ENCODE measurements around the gene ADGRV1. TPM values are rescaled to one million over a fixed set of nuclear protein-coding genes. Genes with fewer than 3 reads are reported as not detected.

Gene ADGRV1
- total RNA-seq, 2 experiments from 2014 or later = not detected

DNA sequence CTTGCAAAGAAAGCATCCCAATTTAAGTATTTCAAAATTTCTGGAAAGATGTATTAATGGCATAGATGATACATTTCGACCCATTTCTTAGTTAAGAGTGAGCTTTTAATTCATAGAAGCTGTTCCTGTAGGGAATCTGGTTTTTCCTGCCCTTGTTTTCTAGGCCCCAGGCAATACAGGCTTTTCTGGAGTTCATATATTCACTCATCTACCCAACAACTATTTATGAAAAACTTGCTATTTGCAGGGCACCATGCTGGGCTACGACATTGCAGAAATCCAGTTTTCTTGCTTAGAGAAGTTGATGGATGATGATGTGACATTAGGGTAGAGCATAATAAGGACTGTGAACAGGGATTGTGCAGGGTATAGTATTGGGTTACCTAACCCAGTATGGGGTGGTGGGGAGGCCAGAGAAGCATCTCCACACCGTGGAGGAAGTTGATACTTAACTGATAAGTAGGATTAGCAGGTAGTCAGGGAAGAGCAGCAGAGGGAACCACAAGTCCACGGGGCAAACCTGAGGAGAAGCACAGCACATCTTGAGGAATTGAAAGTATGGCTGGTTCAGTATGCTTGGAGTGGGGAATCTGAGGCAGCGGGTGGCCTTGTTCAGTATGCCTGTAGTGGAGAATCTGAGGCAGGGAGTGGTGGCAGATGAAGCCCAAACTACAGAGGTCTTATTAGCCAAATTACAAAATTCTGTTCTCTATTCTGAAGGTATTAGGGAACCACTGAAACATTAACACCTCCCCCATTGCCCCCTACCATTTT is 577.1 kb downstream of the ADGRV1 start:
- Histone ChIP-seq H3K4me3 (ENCODE audit: low read depth, low read length, poor library complexity, severe bottlenecking) (no peak overlapping the region), H3K79me2 (ENCODE audit: insufficient read depth, low read depth, low read length) (no peaks in the 10 kb centered on the region), H3K4me1 (ENCODE audit: insufficient read depth, low read length, poor library complexity, severe bottlenecking) (no peaks in the 10 kb centered on the region), H4K20me1 (ENCODE audit: insufficient read depth, low read length) (no peaks in the 10 kb centered on the region), H3K4me2 (ENCODE audit: low read length) (no peak overlapping the region), H3K27ac (ENCODE audit: low read depth, low read length, poor library complexity, severe bottlenecking) (no peak overlapping the region), H3K36me3 (ENCODE audit: insufficient read depth, low read length) (no peaks in the 10 kb centered on the region), H3K9me3 (ENCODE audit: low read length) (no peaks in the 10 kb centered on the region), H2AFZ (ENCODE audit: low read length) (no peak overlapping the region), H3K9me2 (ENCODE audit: insufficient read depth, low read length) (no peaks in the 10 kb centered on the region)
- no peak for DNase-seq (ENCODE audit: low spot score)
- intact Hi-C loops (cut with micrococcal nuclease; ENCODE audit: unreplicated experiment) = no loop called here
- CTCF ChIA-PET (ENCODE audit: unreplicated experiment) = no interaction called here
- POLR2A ChIA-PET = no interaction called here
- BruUV-seq (replicated peaks) = no TSS peak
- TF ChIP-seq, protein P1, sequence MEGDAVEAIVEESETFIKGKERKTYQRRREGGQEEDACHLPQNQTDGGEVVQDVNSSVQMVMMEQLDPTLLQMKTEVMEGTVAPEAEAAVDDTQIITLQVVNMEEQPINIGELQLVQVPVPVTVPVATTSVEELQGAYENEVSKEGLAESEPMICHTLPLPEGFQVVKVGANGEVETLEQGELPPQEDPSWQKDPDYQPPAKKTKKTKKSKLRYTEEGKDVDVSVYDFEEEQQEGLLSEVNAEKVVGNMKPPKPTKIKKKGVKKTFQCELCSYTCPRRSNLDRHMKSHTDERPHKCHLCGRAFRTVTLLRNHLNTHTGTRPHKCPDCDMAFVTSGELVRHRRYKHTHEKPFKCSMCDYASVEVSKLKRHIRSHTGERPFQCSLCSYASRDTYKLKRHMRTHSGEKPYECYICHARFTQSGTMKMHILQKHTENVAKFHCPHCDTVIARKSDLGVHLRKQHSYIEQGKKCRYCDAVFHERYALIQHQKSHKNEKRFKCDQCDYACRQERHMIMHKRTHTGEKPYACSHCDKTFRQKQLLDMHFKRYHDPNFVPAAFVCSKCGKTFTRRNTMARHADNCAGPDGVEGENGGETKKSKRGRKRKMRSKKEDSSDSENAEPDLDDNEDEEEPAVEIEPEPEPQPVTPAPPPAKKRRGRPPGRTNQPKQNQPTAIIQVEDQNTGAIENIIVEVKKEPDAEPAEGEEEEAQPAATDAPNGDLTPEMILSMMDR (conservative IDR thresholded peaks at IDR 0.05; ENCODE audit: low read length) = no peak
- TF ChIP-seq EZH2phosphoT487 (IDR thresholded peaks at IDR 0.05; ENCODE audit: borderline replicate concordance, low read depth, low read length) = no peak

- no peak overlapping the region for H2AFZ ChIP-seq (ENCODE audit: low read length)
- no TSS peak for BruUV-seq (replicated peaks)
- no peak overlapping the region for H3K4me3 ChIP-seq (ENCODE audit: low read depth, low read length, poor library complexity, severe bottlenecking)
- no peaks in the 10 kb centered on the region for H3K4me1 ChIP-seq (ENCODE audit: insufficient read depth, low read length, poor library complexity, severe bottlenecking)
- ChIA-PET POLR2A (interaction anchor here (0.5 kb wide), 1 partner anchor 42 kb away, joined by 3 read pairs; no protein-coding TSS in a partner anchor), CTCF (ENCODE audit: unreplicated experiment) (no interaction called here)
- intact Hi-C loops (cut with micrococcal nuclease; ENCODE audit: unreplicated experiment) = no loop called here
- no peaks in the 10 kb centered on the region for H3K9me3 ChIP-seq (ENCODE audit: low read length)
- no peaks in the 10 kb centered on the region for H3K36me3 ChIP-seq (ENCODE audit: insufficient read depth, low read length)
- no peak overlapping the region for H3K4me2 ChIP-seq (ENCODE audit: low read length)
- no peak overlapping the region for H3K27ac ChIP-seq (ENCODE audit: low read depth, low read length, poor library complexity, severe bottlenecking)
- TF ChIP-seq EZH2phosphoT487 (IDR thresholded peaks at IDR 0.05; ENCODE audit: borderline replicate concordance, low read depth, low read length) = no peak
- TF ChIP-seq, protein P1 (conservative IDR thresholded peaks at IDR 0.05; ENCODE audit: low read length) = no peak
- H3K9me2 ChIP-seq (ENCODE audit: insufficient read depth, low read length) = no peaks in the 10 kb centered on the region
- DNase-seq (ENCODE audit: low spot score) = no peak
- no peaks in the 10 kb centered on the region for H4K20me1 ChIP-seq (ENCODE audit: insufficient read depth, low read length)
- H3K79me2 ChIP-seq (ENCODE audit: insufficient read depth, low read depth, low read length) = no peaks in the 10 kb centered on the region
These were observed 577.7 kb downstream of the ADGRV1 start for GRCh38 chr5:91136271-91136670.

DNA sequence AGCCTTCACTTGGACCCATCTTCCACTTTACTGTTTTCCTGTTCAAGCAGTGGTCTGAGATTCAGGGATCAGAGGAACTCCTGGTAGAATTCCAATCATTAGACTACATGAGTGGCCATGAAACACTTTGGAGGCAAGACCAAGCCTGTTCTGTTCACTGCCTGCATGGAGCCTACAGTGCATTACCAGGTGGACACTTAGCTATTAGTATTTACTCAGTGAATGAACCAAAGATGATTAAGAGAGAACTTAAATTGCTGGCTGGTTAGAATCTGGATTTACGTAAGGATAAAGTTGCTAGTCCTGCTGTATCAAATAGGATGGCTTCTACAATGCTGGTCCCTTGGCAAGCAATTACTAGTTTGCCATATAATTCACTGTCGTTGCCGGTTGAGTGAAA is 579.0 kb downstream of the ADGRV1 start:
- H3K4me3 ChIP-seq (ENCODE audit: low read depth, low read length, poor library complexity, severe bottlenecking) = no peak overlapping the region
- DNase-seq (ENCODE audit: low spot score) = no peak
- no peaks in the 10 kb centered on the region for H3K4me1 ChIP-seq (ENCODE audit: insufficient read depth, low read length, poor library complexity, severe bottlenecking)
- no peaks in the 10 kb centered on the region for H4K20me1 ChIP-seq (ENCODE audit: insufficient read depth, low read length)
- no peak overlapping the region for H2AFZ ChIP-seq (ENCODE audit: low read length)
- ChIA-PET POLR2A (no interaction called here), CTCF (ENCODE audit: unreplicated experiment) (no interaction called here)
- no peaks in the 10 kb centered on the region for H3K79me2 ChIP-seq (ENCODE audit: insufficient read depth, low read depth, low read length)
- H3K36me3 ChIP-seq (ENCODE audit: insufficient read depth, low read length) = no peaks in the 10 kb centered on the region
- no TSS peak for BruUV-seq (replicated peaks)
- H3K4me2 ChIP-seq (ENCODE audit: low read length) = no peak overlapping the region
- H3K9me3 ChIP-seq (ENCODE audit: low read length) = no peaks in the 10 kb centered on the region
- no peaks in the 10 kb centered on the region for H3K9me2 ChIP-seq (ENCODE audit: insufficient read depth, low read length)
- H3K27ac ChIP-seq (ENCODE audit: low read depth, low read length, poor library complexity, severe bottlenecking) = no peak overlapping the region
- intact Hi-C loops (cut with micrococcal nuclease; ENCODE audit: unreplicated experiment) = no loop called here
- no peak for TF ChIP-seq EZH2phosphoT487 (IDR thresholded peaks at IDR 0.05; ENCODE audit: borderline replicate concordance, low read depth, low read length)
- TF ChIP-seq, protein P1 (conservative IDR thresholded peaks at IDR 0.05; ENCODE audit: low read length) = no peak
